ENCODE data around the gene PRKAR1B. TPM values are rescaled to one million over a fixed set of nuclear protein-coding genes. Genes with fewer than 3 reads are reported as not detected.
"Not testable (repeated sequence)": the region's sequence is repeated elsewhere in the genome, so short reads cannot be mapped to it uniquely, and the experiment has no call there.

Gene PRKAR1B
- total RNA-seq, 1 experiment from 2014 or later, result 14.1 TPM

GRCh38 chr7:745431-746154 is 18.5 kb upstream of the PRKAR1B start:
- Histone ChIP-seq H3K27me3 (ENCODE audit: insufficient read depth, low read length) (no peaks in the 10 kb centered on the region), H3K9me3 (ENCODE audit: control insufficient read depth in 1 of 2, insufficient read depth in 1 of 2, low read depth in 1 of 2, low read length in 2 of 2) (no peaks in the 10 kb centered on the region), H3K9ac (ENCODE audit: low read length) (no peak overlapping the region), H3K27ac (ENCODE audit: low read depth, low read length) (no peak overlapping the region), H3K9me2 (ENCODE audit: insufficient read depth) (no peaks in the 10 kb centered on the region), H3K4me3 (replicated peaks in 1 of 2; ENCODE audit: low read depth in 1 of 2, low read length in 2 of 2) (no peak overlapping the region), H3K36me3 (ENCODE audit: control insufficient read depth in 1 of 2, insufficient read depth in 2 of 2, low read length in 2 of 2) (peaks cover 0 to 25% of the 10 kb centered on the region in 2 experiments; a peak in 2 of 4 replicates), H2AFZ (ENCODE audit: low read depth, low read length, poor library complexity, severe bottlenecking) (no peak overlapping the region), H3K4me1 (ENCODE audit: control insufficient read depth in 1 of 2, insufficient read depth in 2 of 2, low read length in 2 of 2) (peaks cover 0 to 6% of the 10 kb centered on the region in 2 experiments; a peak in 1 of 4 replicates), H4K20me1 (ENCODE audit: insufficient read depth) (no peaks in the 10 kb centered on the region), H3K79me2 (ENCODE audit: insufficient read depth, low read length) (peaks cover 58% of the 10 kb centered on the region), H3K4me2 (ENCODE audit: low read length) (no peak overlapping the region)
- RAD21 ChIA-PET (ENCODE audit: low non-redundant PET in 1 of 2, low total read pairs in 2 of 2, uncharacterized antibody in 2 of 2, unreplicated experiment in 2 of 2), result no interaction called here
- CTCF ChIA-PET, result no interaction called here
- intact Hi-C loops (cut with micrococcal nuclease), result no loop called here
- no TSS peak for BruUV-seq (replicated peaks)
- TF ChIP-seq FOSL1 (IDR thresholded peaks at IDR 0.05; ENCODE audit: low read depth), result no peak
- TF ChIP-seq SP1 (IDR thresholded peaks at IDR 0.05; ENCODE audit: low read depth), result no peak
- ATAC-seq, result peak; percentile 30; the same call in 1 of the 2 replicates
- POLR2A ChIA-PET, result no interaction called here
- DNase-seq (ENCODE audit: low read depth, low spot score), result no peak

GRCh38 chr7:744854-745430 is 17.9 kb upstream of the PRKAR1B start:
- CTCF ChIA-PET, result no interaction called here
- intact Hi-C loops (cut with micrococcal nuclease), result no loop called here

GRCh38 chr7:744128-744520 is 17.0 kb upstream of the PRKAR1B start:
- POLR2A ChIA-PET; H3K27ac ChIP-seq (ENCODE audit: low read depth, low read length); ATAC-seq; H3K27me3 ChIP-seq (ENCODE audit: insufficient read depth, low read length); H3K9ac ChIP-seq (ENCODE audit: low read length); H4K20me1 ChIP-seq (ENCODE audit: insufficient read depth); H3K9me3 ChIP-seq (ENCODE audit: control insufficient read depth in 1 of 2, insufficient read depth in 1 of 2, low read depth in 1 of 2, low read length in 2 of 2); CTCF ChIA-PET; BruUV-seq (replicated peaks); H3K4me3 ChIP-seq (replicated peaks in 1 of 2; ENCODE audit: low read depth in 1 of 2, low read length in 2 of 2); H2AFZ ChIP-seq (ENCODE audit: low read depth, low read length, poor library complexity, severe bottlenecking); H3K4me1 ChIP-seq (ENCODE audit: control insufficient read depth in 1 of 2, insufficient read depth in 2 of 2, low read length in 2 of 2); H3K4me2 ChIP-seq (ENCODE audit: low read length); intact Hi-C loops (cut with micrococcal nuclease); H3K9me2 ChIP-seq (ENCODE audit: insufficient read depth); DNase-seq (ENCODE audit: low read depth, low spot score): not testable (repeated sequence)
- peaks cover 56% of the 10 kb centered on the region for H3K79me2 ChIP-seq (ENCODE audit: insufficient read depth, low read length)
- RAD21 ChIA-PET (ENCODE audit: low non-redundant PET in 1 of 2, low total read pairs in 2 of 2, uncharacterized antibody in 2 of 2, unreplicated experiment in 2 of 2), result interaction anchor here in 1 of 2 experiments (0.6 kb wide), 1 partner anchor 222 kb away, joined by 3 read pairs; no protein-coding TSS in a partner anchor
- H3K36me3 ChIP-seq (ENCODE audit: control insufficient read depth in 1 of 2, insufficient read depth in 2 of 2, low read length in 2 of 2), result peaks cover 4 to 25% of the 10 kb centered on the region in 2 experiments; a peak in 2 of 4 replicates

More at GRCh38 chr7:744854-745430, 17.9 kb upstream of the PRKAR1B start:
- H2AFZ ChIP-seq (ENCODE audit: low read depth, low read length, poor library complexity, severe bottlenecking), result no peak overlapping the region
- RAD21 ChIA-PET (ENCODE audit: low non-redundant PET in 1 of 2, low total read pairs in 2 of 2, uncharacterized antibody in 2 of 2, unreplicated experiment in 2 of 2), result no interaction called here
- no peak overlapping the region for H3K9ac ChIP-seq (ENCODE audit: low read length)
- H3K9me3 ChIP-seq (ENCODE audit: control insufficient read depth in 1 of 2, insufficient read depth in 1 of 2, low read depth in 1 of 2, low read length in 2 of 2), result no peaks in the 10 kb centered on the region
- H3K27ac ChIP-seq (ENCODE audit: low read depth, low read length), result no peak overlapping the region
- H3K9me2 ChIP-seq (ENCODE audit: insufficient read depth), result no peaks in the 10 kb centered on the region
- DNase-seq (ENCODE audit: low read depth, low spot score) (no peak), ATAC-seq (no peak)
- H3K36me3 ChIP-seq (ENCODE audit: control insufficient read depth in 1 of 2, insufficient read depth in 2 of 2, low read length in 2 of 2), result peaks cover 4 to 23% of the 10 kb centered on the region in 2 experiments; a peak in 2 of 4 replicates
- no peak overlapping the region for H3K4me3 ChIP-seq (replicated peaks in 1 of 2; ENCODE audit: low read depth in 1 of 2, low read length in 2 of 2)
- POLR2A ChIA-PET, result no interaction called here
- no peaks in the 10 kb centered on the region for H4K20me1 ChIP-seq (ENCODE audit: insufficient read depth)
- TF ChIP-seq YY1 (IDR thresholded peaks at IDR 0.05; ENCODE audit: extremely low read depth, insufficient replicate concordance, low read depth, low read length) (no peak), EZH2phosphoT487 (IDR thresholded peaks at IDR 0.05; ENCODE audit: borderline replicate concordance) (no peak)
- no peaks in the 10 kb centered on the region for H3K27me3 ChIP-seq (ENCODE audit: insufficient read depth, low read length)
- peaks cover 0 to 6% of the 10 kb centered on the region in 2 experiments; a peak in 1 of 4 replicates for H3K4me1 ChIP-seq (ENCODE audit: control insufficient read depth in 1 of 2, insufficient read depth in 2 of 2, low read length in 2 of 2)
- no TSS peak for BruUV-seq (replicated peaks)
- no peak overlapping the region for H3K4me2 ChIP-seq (ENCODE audit: low read length)
- H3K79me2 ChIP-seq (ENCODE audit: insufficient read depth, low read length), result peaks cover 55% of the 10 kb centered on the region

Data from HCT116 (cell line).